HEK293 (cell line): ENCODE data around the gene DAPK2.
"Not testable (repeated sequence)": the region's sequence is repeated elsewhere in the genome, so short reads cannot be mapped to it uniquely, and the experiment has no call there.

ENCODE experiments used
- BCL6B ChIP-seq: fragments of 450-650 bp; formaldehyde crosslinking; IDR thresholded peaks from 2 replicates; pipeline ENCODE4 v1.5.1; 2017; ENCODE audit warnings: missing biosample characterization, missing genetic modification characterization
- CTCF ChIP-seq: fragments of 450-650 bp; formaldehyde crosslinking; IDR thresholded peaks from 2 replicates; pipeline ENCODE4 v1.5.1; 2016; ENCODE audit warnings: missing biosample characterization, missing genetic modification characterization
- KLF16 ChIP-seq: fragments of 450-650 bp; formaldehyde crosslinking; IDR thresholded peaks from 2 replicates; pipeline ENCODE4 v1.5.1; 2017; ENCODE audit warnings: missing biosample characterization, missing genetic modification characterization
- PRDM1 ChIP-seq: fragments of 450-650 bp; formaldehyde crosslinking; IDR thresholded peaks from 2 replicates; pipeline ENCODE4; 2016; ENCODE audit warnings: missing biosample characterization, missing genetic modification characterization
- SP3 ChIP-seq: fragments of 450-650 bp; formaldehyde crosslinking; IDR thresholded peaks from 2 replicates; pipeline ENCODE4 v1.5.1; 2016; ENCODE audit warnings: missing biosample characterization, missing genetic modification characterization
- TCF7L2 ChIP-seq: IDR thresholded peaks from 2 replicates; pipeline ENCODE4 v1.6.1; 2011; ENCODE audit warnings: low read depth, mild to moderate bottlenecking, inconsistent platforms, low read length, moderate library complexity, borderline replicate concordance
- ZBTB48 ChIP-seq: fragments of 450-650 bp; formaldehyde crosslinking; IDR thresholded peaks from 2 replicates; pipeline ENCODE4 v1.5.1; 2016; ENCODE audit warnings: missing biosample characterization, missing genetic modification characterization
- ZNF16 ChIP-seq: fragments of 450-650 bp; formaldehyde crosslinking; IDR thresholded peaks from 2 replicates; pipeline ENCODE4 v1.5.1; 2016; ENCODE audit warnings: low read depth, missing biosample characterization, missing genetic modification characterization
- ZNF274 ChIP-seq, 2 experiments: fragments of 200-500 bp in 1 of 2; fragments of 450-650 bp in 1 of 2; sonication (Bioruptor generic) in 1 of 2; formaldehyde crosslinking in 1 of 2; IDR thresholded peaks; 2 replicates each; pipeline versions ENCODE4 v1.5.1 to v1.6.1; 2014 to 2016; ENCODE audit warnings: borderline replicate concordance in 1 of 2, inconsistent platforms in 1 of 2, low read length in 1 of 2, missing biosample characterization in 1 of 2, missing genetic modification characterization in 1 of 2
- ZNF292 ChIP-seq: fragments of 450-650 bp; formaldehyde crosslinking; IDR thresholded peaks from 2 replicates; pipeline ENCODE4 v1.5.1; 2016; ENCODE audit warnings: low read depth, missing biosample characterization, missing genetic modification characterization, borderline replicate concordance
- ZNF311 ChIP-seq: fragments of 450-650 bp; formaldehyde crosslinking; IDR thresholded peaks from 2 replicates; pipeline ENCODE4 v1.5.1; 2017; ENCODE audit warnings: missing biosample characterization, missing genetic modification characterization, borderline replicate concordance
- ZNF610 ChIP-seq: fragments of 450-650 bp; formaldehyde crosslinking; IDR thresholded peaks from 2 replicates; pipeline ENCODE4 v1.5.1; 2016; ENCODE audit warnings: missing biosample characterization, missing genetic modification characterization, borderline replicate concordance
- ZNF670 ChIP-seq: fragments of 450-650 bp; formaldehyde crosslinking; IDR thresholded peaks from 2 replicates; pipeline ENCODE4 v1.5.1; 2016; ENCODE audit warnings: missing biosample characterization, missing genetic modification characterization, low read depth
- TF ChIP-seq, protein P1 (sequence below): fragments of 450-650 bp; IDR thresholded peaks from 2 replicates; pipeline ENCODE4 v1.5.1; 2018; ENCODE audit warnings: missing biosample characterization, missing genetic modification characterization

GRCh38 chr15:64073496-64073895, 27.2 kb upstream of the DAPK2 start:
- not testable (repeated sequence) for TF ChIP-seq TCF7L2; CTCF (tag by site-specific recombination); SP3 (tag by site-specific recombination); ZNF670 (tag by site-specific recombination); ZNF16 (tag by site-specific recombination); PRDM1 (tag by site-specific recombination); ZNF311; BCL6B (tag by site-specific recombination); ZNF610 (tag by site-specific recombination); ZNF292 (tag by site-specific recombination); KLF16; ZNF274 (IDR thresholded peaks at IDR 0.05; ENCODE audit: low read length); ZNF274 (tag by site-specific recombination; IDR thresholded peaks at IDR 0.05; ENCODE audit: borderline replicate concordance); ZBTB48
- TF ChIP-seq, protein P1, sequence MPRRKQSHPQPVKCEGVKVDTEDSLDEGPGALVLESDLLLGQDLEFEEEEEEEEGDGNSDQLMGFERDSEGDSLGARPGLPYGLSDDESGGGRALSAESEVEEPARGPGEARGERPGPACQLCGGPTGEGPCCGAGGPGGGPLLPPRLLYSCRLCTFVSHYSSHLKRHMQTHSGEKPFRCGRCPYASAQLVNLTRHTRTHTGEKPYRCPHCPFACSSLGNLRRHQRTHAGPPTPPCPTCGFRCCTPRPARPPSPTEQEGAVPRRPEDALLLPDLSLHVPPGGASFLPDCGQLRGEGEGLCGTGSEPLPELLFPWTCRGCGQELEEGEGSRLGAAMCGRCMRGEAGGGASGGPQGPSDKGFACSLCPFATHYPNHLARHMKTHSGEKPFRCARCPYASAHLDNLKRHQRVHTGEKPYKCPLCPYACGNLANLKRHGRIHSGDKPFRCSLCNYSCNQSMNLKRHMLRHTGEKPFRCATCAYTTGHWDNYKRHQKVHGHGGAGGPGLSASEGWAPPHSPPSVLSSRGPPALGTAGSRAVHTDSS: not testable (repeated sequence)
